ENCODE results near the gene CRYL1. TPM values are rescaled to one million over a fixed set of nuclear protein-coding genes. Genes with fewer than 3 reads are reported as not detected.

The CRYL1 gene
- total and polyA plus RNA-seq, 2 of the 8 experiments (the other 6 are each of a cell fraction or from before 2014, with no cell fraction given) = 1.9 to 6.4 TPM

GRCh38 chr13:20525144-20525600 is 485 bp downstream of the CRYL1 start:
- peak overlapping the region; percentile 70; the same call in 1 of the 2 replicates for H2AFZ ChIP-seq (ENCODE audit: low read length)
- H3K9me3 ChIP-seq (ENCODE audit: insufficient read depth in 2 of 2, low read depth in 1 of 2, low read length in 1 of 2) = no peaks in the 10 kb centered on the region
- peak overlapping the region; percentile 48; the same call in 1 of the 2 replicates for H3K18ac ChIP-seq (ENCODE audit: extremely low read depth, low read length)
- no peaks in the 10 kb centered on the region; the same call in 1 of the 2 replicates for H3K79me1 ChIP-seq (ENCODE audit: low read depth, low read length)
- DNase-seq (ENCODE audit: low read depth in 1 of 2, low spot score in 2 of 2) (peak in 1 of 2 experiments; percentile 77), FAIRE-seq (no peak)
- peaks cover 0 to 7% (median 4%) of the 10 kb centered on the region in 4 experiments; a peak in 5 of 7 replicates for H3K4me1 ChIP-seq (replicated peaks in 1 of 4; ENCODE audit: control insufficient read depth in 3 of 4, insufficient read depth in 4 of 4, low read length in 3 of 4)
- H4K5ac ChIP-seq (ENCODE audit: insufficient read length, low read depth, low read length) = no peak overlapping the region
- no peak overlapping the region for H3K14ac ChIP-seq (ENCODE audit: insufficient read length)
- no peak overlapping the region for H2BK15ac ChIP-seq (ENCODE audit: low read length)
- no peak overlapping the region for H4K8ac ChIP-seq (ENCODE audit: extremely low read depth, insufficient read depth, low read length)
- peaks cover 7 to 23% (median 18%) of the 10 kb centered on the region in 4 experiments for H3K27me3 ChIP-seq (replicated peaks in 1 of 4; ENCODE audit: control insufficient read depth in 3 of 4, extremely low read depth in 1 of 4, insufficient read depth in 3 of 4, low read length in 3 of 4)
- H3K79me2 ChIP-seq (ENCODE audit: control insufficient read depth in 1 of 2, insufficient read depth in 2 of 2, low read length in 2 of 2) = no peaks in the 10 kb centered on the region
- peak overlapping the region; percentile 64; the same call in 1 of the 2 replicates for H2BK5ac ChIP-seq (ENCODE audit: low read depth, low read length)
- peak overlapping the region; percentile 50 to 69 (median 54) for H3K4me3 ChIP-seq (ENCODE audit: extremely low read depth in 1 of 4, insufficient read depth in 2 of 4, low read depth in 3 of 4, low read length in 4 of 4)
- H3K23me2 ChIP-seq (ENCODE audit: low read depth, low read length) = peaks cover 12% of the 10 kb centered on the region
- H3K56ac ChIP-seq (replicated peaks; ENCODE audit: insufficient read length, low read depth, low read length) = no peak overlapping the region
- CTCF ChIA-PET (ENCODE audit: partially characterized antibody) = no interaction called here
- H3K4me2 ChIP-seq (ENCODE audit: insufficient read depth in 1 of 2, low read depth in 2 of 2, low read length in 2 of 2) = peak overlapping the region; percentile 78 to 99
- H2BK120ac ChIP-seq (replicated peaks; ENCODE audit: low read depth, low read length) = no peak overlapping the region
- H3K4ac ChIP-seq (replicated peaks; ENCODE audit: insufficient read length, low read depth, low read length) = peak overlapping the region; percentile 84
- peak overlapping the region; percentile 56 for H4K91ac ChIP-seq (replicated peaks; ENCODE audit: insufficient read length, low read length)
- H3K36me3 ChIP-seq (ENCODE audit: control insufficient read depth in 2 of 4, insufficient read depth in 4 of 4, low read length in 3 of 4) = no peaks in the 10 kb centered on the region
- H2BK12ac ChIP-seq (ENCODE audit: low read depth, low read length) = no peak overlapping the region; the same call in 1 of the 2 replicates
- no peak overlapping the region for H2AK5ac ChIP-seq (ENCODE audit: low read depth, low read length)
- H3K23ac ChIP-seq (ENCODE audit: insufficient read length) = no peak overlapping the region
- peak overlapping the region; percentile 11; the same call in 1 of the 2 replicates for H2BK20ac ChIP-seq (ENCODE audit: low read length)
- no peak overlapping the region for H3K9ac ChIP-seq (replicated peaks in 1 of 4; ENCODE audit: extremely low read depth in 1 of 4, low read depth in 3 of 4, low read length in 3 of 4)
- 2% methylated on average over 32 of the region's 37 CpGs; no CpG with 5 or more reads in 1 of the 2 experiments for WGBS, 2 experiments (ENCODE audit: extremely low coverage in 1 of 2, insufficient coverage in 1 of 2, insufficient read length in 1 of 2, insufficient replicate concordance in 2 of 2, low coverage in 1 of 2, low lambda C conversion rate in 2 of 2, missing lambda C conversion rate in 1 of 2)
- H3K27ac ChIP-seq (ENCODE audit: low read depth, low read length) = no peak overlapping the region
- H4K20me1 ChIP-seq (replicated peaks in 1 of 2; ENCODE audit: control insufficient read depth in 1 of 2, insufficient read depth in 2 of 2, low read length in 2 of 2) = no peaks in the 10 kb centered on the region
- POLR2A ChIA-PET (ENCODE audit: partially characterized antibody) = no interaction called here
- TF ChIP-seq MAFK (IDR thresholded peaks at IDR 0.05; ENCODE audit: low read depth, low read length) = no peak
- TF ChIP-seq CTBP2 (IDR thresholded peaks at IDR 0.05; ENCODE audit: borderline replicate concordance, insufficient read depth, insufficient read length, low read length) = no peak
- TF ChIP-seq BRCA1 (IDR thresholded peaks at IDR 0.05; ENCODE audit: low read depth, low read length) = no peak
- TF ChIP-seq KDM1A (IDR thresholded peaks at IDR 0.05; ENCODE audit: borderline replicate concordance, low read length) = peak; percentile 95
- TF ChIP-seq RAD21 (IDR thresholded peaks at IDR 0.05 in 1 of 2, conservative IDR thresholded peaks at IDR 0.05 in 1 of 2; ENCODE audit: low read depth in 2 of 2, low read length in 2 of 2) = no peak
- TF ChIP-seq RFX5 (IDR thresholded peaks at IDR 0.05; ENCODE audit: borderline replicate concordance, low read depth, low read length) = no peak
- TF ChIP-seq MAX (IDR thresholded peaks at IDR 0.05) = no peak; the same call in 1 of the 2 replicates
- TF ChIP-seq CEBPB (IDR thresholded peaks at IDR 0.05; ENCODE audit: low read depth, low read length) = no peak
- no peak for TF ChIP-seq TBP (IDR thresholded peaks at IDR 0.05; ENCODE audit: low read depth, low read length)
- TF ChIP-seq SP4 (IDR thresholded peaks at IDR 0.05; ENCODE audit: low read length) = no peak
- 0 out of 2 replicates have a peak, but pooled peaks have one; percentile 33 for TF ChIP-seq RXRA (IDR thresholded peaks at IDR 0.05; ENCODE audit: insufficient read depth, low read depth, low read length)
- TF ChIP-seq TEAD4 (IDR thresholded peaks at IDR 0.05; ENCODE audit: low read depth, low read length) = no peak
- peak; percentile 57; the same call in 1 of the 2 replicates for TF ChIP-seq RBBP5 (IDR thresholded peaks at IDR 0.05; ENCODE audit: borderline replicate concordance, low read depth, low read length)
- TF ChIP-seq POLR2AphosphoS5 (IDR thresholded peaks at IDR 0.05; ENCODE audit: low read depth, low read length) = no peak
